Breast epithelium (tissue), 4 donors: ENCODE results near the gene FNDC1. TPM values are rescaled to one million over a fixed set of nuclear protein-coding genes. Genes with fewer than 3 reads are reported as not detected.
A peak's percentile ranks its signal among the peaks of the same experiment; 100 is the strongest.

ENCODE experiments used
- DNase-seq, 2 donors: peaks; one replicate each; pipeline ENCODE4 v3.0.0-alpha.2; 2019; ENCODE audit warnings: low spot score in 2 of 2
- H3K27ac ChIP-seq, 2 donors: fragments of 200-600 bp; sonication (generic) in 1 of 2; one replicate each; pipeline ENCODE4 v1.5.1; 2016 to 2019; ENCODE audit warnings: mild to moderate bottlenecking in 1 of 2
- H3K27me3 ChIP-seq, 2 donors: fragments of 200-600 bp; sonication (generic) in 1 of 2; one replicate each; pipeline versions ENCODE4 v1.5.1 to v1.6.0; 2017 to 2019; ENCODE audit warnings: control low read depth in 1 of 2, mild to moderate bottlenecking in 1 of 2
- H3K36me3 ChIP-seq: fragments of 200-600 bp; one replicate; pipeline ENCODE4 v1.5.1; 2019
- H3K4me1 ChIP-seq, 2 donors: fragments of 200-600 bp; sonication (generic); one replicate each; pipeline ENCODE4 v1.5.1; 2016 to 2019; ENCODE audit warnings: control low read depth in 1 of 2
- H3K4me3 ChIP-seq, 3 donors: fragments of 200-600 bp; sonication (generic); 1 replicate in 2 of 3; 2 replicates in 1 of 3; pipeline ENCODE4 v1.5.1; 2016 to 2019; ENCODE audit warnings: mild to moderate bottlenecking in 3 of 3, moderate library complexity in 2 of 3
- H3K9me3 ChIP-seq, 2 donors: fragments of 200-600 bp; sonication (generic) in 1 of 2; one replicate each; pipeline ENCODE4 v1.5.1; 2016 to 2019; ENCODE audit warnings: control low read depth in 1 of 2
- CTCF ChIP-seq, 3 donors: fragments of 450-650 bp; IDR thresholded peaks; one replicate each; pipeline ENCODE4 v1.5.1; 2016 to 2017; ENCODE audit warnings: antibody characterized with exemption in 3 of 3, mild to moderate bottlenecking in 3 of 3, moderate library complexity in 3 of 3
- POLR2A ChIP-seq: fragments of 450-650 bp; IDR thresholded peaks from one replicate; pipeline ENCODE4 v1.6.1; 2016; ENCODE audit warnings: antibody characterized with exemption, mild to moderate bottlenecking, moderate library complexity
- POLR2AphosphoS5 ChIP-seq, 3 donors: sonication (generic); formaldehyde crosslinking; IDR thresholded peaks; one replicate each; pipeline ENCODE4 v1.6.1; 2017; ENCODE audit warnings: antibody characterized with exemption in 3 of 3
- intact Hi-C: fragments of 100-400 bp; cut with DNase I; formaldehyde crosslinking; loops from one replicate; pipeline ENCODE4 v1.15.1; 2023; ENCODE audit warnings: low total_unique reads
- total RNA-seq, 3 donors: library from RNA; depleted of rRNA; stranded (reverse); fragments of >200 nt; gene quantifications; one replicate each; pipeline ENCODE4 v1.1.0, GENCODE V29; 2016

Gene FNDC1
- total RNA-seq, 3 donors from 2014 or later = 0.15 to 10.1 (median 0.33) TPM

GRCh38 chr6:159172091-159172491, 2.9 kb downstream of the FNDC1 start:
- H3K9me3 ChIP-seq = no peaks in the 10 kb centered on the region
- TF ChIP-seq POLR2AphosphoS5 (IDR thresholded peaks at IDR 0.05) = no peak
- TF ChIP-seq POLR2A = no peak
- TF ChIP-seq CTCF (IDR thresholded peaks at IDR 0.05) = no peak
- H3K4me1 ChIP-seq = peaks cover 0 to 6% of the 10 kb centered on the region in 2 donors
- DNase-seq = no peak
- H3K36me3 ChIP-seq = no peaks in the 10 kb centered on the region
- H3K27me3 ChIP-seq = peaks cover 0 to 40% of the 10 kb centered on the region in 2 donors
- H3K27ac ChIP-seq = no peak overlapping the region
- intact Hi-C loops = no loop called here
- H3K4me3 ChIP-seq = no peak overlapping the region

GRCh38 chr6:159174263-159174969, 5.2 kb downstream of the FNDC1 start:
- no peak overlapping the region for H3K27ac ChIP-seq
- H3K9me3 ChIP-seq = no peaks in the 10 kb centered on the region
- TF ChIP-seq POLR2AphosphoS5 (IDR thresholded peaks at IDR 0.05) (no peak), CTCF (IDR thresholded peaks at IDR 0.05) (peak in 2 of 3 donors; percentile 60 to 68)
- intact Hi-C loops = no loop called here
- DNase-seq = peak; percentile 39 to 55
- H3K4me3 ChIP-seq = no peak overlapping the region
- no peaks in the 10 kb centered on the region for H3K36me3 ChIP-seq
- H3K4me1 ChIP-seq = peaks cover 0 to 4% of the 10 kb centered on the region in 2 donors
- H3K27me3 ChIP-seq = peaks cover 0 to 40% of the 10 kb centered on the region in 2 donors

- no peaks in the 10 kb centered on the region for H3K9me3 ChIP-seq
- H3K4me3 ChIP-seq = no peak overlapping the region
- DNase-seq = no peak
- H3K27ac ChIP-seq = no peak overlapping the region
- H3K4me1 ChIP-seq = no peaks in the 10 kb centered on the region
- no peaks in the 10 kb centered on the region for H3K36me3 ChIP-seq
- intact Hi-C loops = no loop called here
- H3K27me3 ChIP-seq = peaks cover 0 to 19% of the 10 kb centered on the region in 2 donors
- TF ChIP-seq CTCF (IDR thresholded peaks at IDR 0.05) = no peak
- TF ChIP-seq POLR2AphosphoS5 (IDR thresholded peaks at IDR 0.05) = no peak
- TF ChIP-seq POLR2A = no peak
These were observed 7.7 kb downstream of the FNDC1 start for GRCh38 chr6:159176913-159177312.

GRCh38 chr6:159178847-159179246, 9.6 kb downstream of the FNDC1 start:
- H3K4me1 ChIP-seq = no peaks in the 10 kb centered on the region
- no peak overlapping the region for H3K27ac ChIP-seq
- peaks cover 0 to 2% of the 10 kb centered on the region in 2 donors for H3K27me3 ChIP-seq
- intact Hi-C loops = no loop called here
- no peaks in the 10 kb centered on the region for H3K9me3 ChIP-seq
- no peak for DNase-seq
- TF ChIP-seq POLR2A (no peak), CTCF (IDR thresholded peaks at IDR 0.05) (no peak), POLR2AphosphoS5 (IDR thresholded peaks at IDR 0.05) (no peak)
- H3K4me3 ChIP-seq = no peak overlapping the region
- H3K36me3 ChIP-seq = no peaks in the 10 kb centered on the region

GRCh38 chr6:159180001-159180400, 10.8 kb downstream of the FNDC1 start:
- intact Hi-C loops = no loop called here
- DNase-seq = no peak
- no peaks in the 10 kb centered on the region for H3K36me3 ChIP-seq
- H3K4me1 ChIP-seq = no peaks in the 10 kb centered on the region
- TF ChIP-seq POLR2AphosphoS5 (IDR thresholded peaks at IDR 0.05) (no peak), CTCF (IDR thresholded peaks at IDR 0.05) (no peak), POLR2A (no peak)
- no peak overlapping the region for H3K4me3 ChIP-seq
- H3K27me3 ChIP-seq = no peaks in the 10 kb centered on the region
- H3K27ac ChIP-seq = no peak overlapping the region
- H3K9me3 ChIP-seq = no peaks in the 10 kb centered on the region
